ENCODE data around the gene STOML1. TPM values are rescaled to one million over a fixed set of nuclear protein-coding genes. Genes with fewer than 3 reads are reported as not detected.
A peak's percentile ranks its signal among the peaks of the same experiment; 100 is the strongest.

The STOML1 gene
- total RNA-seq, 4 donors from 2014 or later: 8.1 to 21.7 (median 13.7) TPM

DNA sequence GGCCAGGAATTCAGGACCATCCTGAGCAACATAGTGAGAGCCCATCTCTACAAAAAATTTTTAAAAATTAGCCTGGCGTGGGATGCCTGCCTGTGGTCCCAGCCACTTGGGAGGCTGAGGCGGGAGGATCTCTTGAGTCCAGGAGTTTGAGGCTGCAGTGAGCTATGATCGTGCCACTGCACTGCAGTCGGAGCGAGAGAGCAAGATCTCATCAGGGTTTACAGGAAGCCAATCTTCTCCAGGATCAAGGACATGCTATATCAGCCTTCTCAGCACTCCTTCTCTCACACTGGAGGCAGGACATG lies 451 bp upstream of the STOML1 start:
- Histone ChIP-seq H3K4me1 (peaks cover 3 to 92% (median 47%) of the 10 kb centered on the region in 3 donors), H3K9me3 (no peaks in the 10 kb centered on the region), H3K4me3 (peak overlapping the region in 1 of 2 donors; percentile 87), H3K36me3 (peaks cover 0 to 19% of the 10 kb centered on the region in 2 donors), H3K27ac (peak overlapping the region in 3 of 4 donors; percentile 85 to 95 (median 89)), H3K27me3 (no peaks in the 10 kb centered on the region)
- no peak for ATAC-seq
- 80 to 87% methylated on average over 1 to 3 of the region's 5 CpGs for WGBS, 2 donors (ENCODE audit: low coverage in 1 of 2)
- TF ChIP-seq POLR2AphosphoS5 (IDR thresholded peaks at IDR 0.05) (no peak), POLR2A (IDR thresholded peaks at IDR 0.05) (no peak), CTCF (IDR thresholded peaks at IDR 0.05) (no peak)

GRCh38 chr15:73991260-73991659 lies 835 bp downstream of the STOML1 start:
- Histone ChIP-seq H3K9me3 (no peaks in the 10 kb centered on the region), H3K27me3 (no peaks in the 10 kb centered on the region), H3K27ac (peak overlapping the region; percentile 30 to 95 (median 87)), H3K4me3 (peak overlapping the region; percentile 45 to 87), H3K36me3 (peaks cover 0 to 31% of the 10 kb centered on the region in 2 donors), H3K4me1 (peaks cover 3 to 91% (median 47%) of the 10 kb centered on the region in 3 donors)
- peak; percentile 40 for ATAC-seq
- TF ChIP-seq CTCF (IDR thresholded peaks at IDR 0.05) (no peak), POLR2AphosphoS5 (IDR thresholded peaks at IDR 0.05) (peak; percentile 75)
- WGBS, 2 donors (ENCODE audit: low coverage in 1 of 2): 30 to 40% methylated on average over 1 to 3 of the region's 5 CpGs

GRCh38 chr15:73990250-73991005 lies 1.7 kb downstream of the STOML1 start:
- peaks cover 0 to 39% of the 10 kb centered on the region in 2 donors for H3K36me3 ChIP-seq
- 46 to 69% methylated on average over 4 to 9 of the region's 9 CpGs for WGBS, 2 donors (ENCODE audit: low coverage in 1 of 2)
- H3K27me3 ChIP-seq: no peaks in the 10 kb centered on the region
- no peaks in the 10 kb centered on the region for H3K9me3 ChIP-seq
- TF ChIP-seq CTCF (IDR thresholded peaks at IDR 0.05): no peak
- no peak for TF ChIP-seq POLR2AphosphoS5 (IDR thresholded peaks at IDR 0.05)
- TF ChIP-seq POLR2A (IDR thresholded peaks at IDR 0.05): no peak
- no peak for TF ChIP-seq EP300 (IDR thresholded peaks at IDR 0.05)
- ATAC-seq: no peak
- H3K27ac ChIP-seq: peak overlapping the region in 3 of 4 donors; percentile 85 to 95 (median 89)
- no peak overlapping the region for H3K4me3 ChIP-seq
- peaks cover 3 to 91% (median 51%) of the 10 kb centered on the region in 3 donors for H3K4me1 ChIP-seq

DNA sequence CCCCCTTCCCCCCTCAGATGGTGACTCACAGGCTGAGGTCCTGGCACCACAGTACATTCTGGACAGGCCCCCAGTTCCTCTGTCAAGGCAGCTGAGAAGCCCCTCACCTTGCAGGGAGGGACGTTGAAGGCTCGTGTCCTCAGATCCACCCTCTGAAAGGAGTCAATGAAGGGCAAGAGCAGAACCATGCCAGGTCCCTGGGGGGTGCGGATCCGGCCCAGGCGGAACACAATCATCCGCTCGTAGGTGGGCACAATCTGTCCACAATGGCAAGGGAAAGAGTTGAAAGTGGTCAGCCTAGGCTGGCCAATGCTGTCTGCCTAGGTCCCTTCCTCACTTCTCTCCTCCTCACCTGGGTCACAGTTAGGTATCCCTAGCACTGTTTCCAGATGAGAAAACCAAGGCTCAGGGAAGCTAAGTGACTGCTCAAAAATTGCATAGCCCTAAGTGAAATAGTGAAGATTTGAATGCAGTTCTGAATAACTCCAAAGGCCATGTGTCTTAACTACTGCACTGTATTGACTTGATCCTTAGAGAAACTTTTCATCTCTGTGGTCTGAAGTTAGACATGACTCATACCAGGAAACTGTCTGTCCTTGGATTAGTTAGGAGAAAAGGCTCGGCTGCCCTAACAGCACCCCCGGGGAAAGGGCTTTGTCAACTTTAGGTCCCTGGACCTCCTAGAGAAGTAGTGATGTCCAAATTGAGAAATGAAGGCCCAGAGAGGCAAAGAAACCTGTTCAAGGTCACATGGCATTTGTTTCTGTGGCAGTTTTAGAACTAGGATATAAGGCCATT lies 2.9 kb downstream of the STOML1 start:
- H3K4me1 ChIP-seq: peaks cover 3 to 97% (median 64%) of the 10 kb centered on the region in 3 donors
- ATAC-seq: no peak
- peak overlapping the region in 3 of 4 donors; percentile 85 to 95 (median 89) for H3K27ac ChIP-seq
- no peaks in the 10 kb centered on the region for H3K9me3 ChIP-seq
- 33 to 67% methylated on average over 2 to 7 of the region's 9 CpGs for WGBS, 2 donors (ENCODE audit: low coverage in 1 of 2)
- H3K27me3 ChIP-seq: no peaks in the 10 kb centered on the region
- H3K36me3 ChIP-seq: peaks cover 0 to 45% of the 10 kb centered on the region in 2 donors
- TF ChIP-seq EP300 (IDR thresholded peaks at IDR 0.05): no peak
- TF ChIP-seq POLR2A (IDR thresholded peaks at IDR 0.05): no peak
- TF ChIP-seq CTCF (IDR thresholded peaks at IDR 0.05): no peak
- TF ChIP-seq POLR2AphosphoS5 (IDR thresholded peaks at IDR 0.05): no peak
- no peak overlapping the region for H3K4me3 ChIP-seq

Data from gastroesophageal sphincter (tissue), 4 donors.